Measurements from ENCODE around the gene B4GALT2.

- TF ChIP-seq, protein P1, sequence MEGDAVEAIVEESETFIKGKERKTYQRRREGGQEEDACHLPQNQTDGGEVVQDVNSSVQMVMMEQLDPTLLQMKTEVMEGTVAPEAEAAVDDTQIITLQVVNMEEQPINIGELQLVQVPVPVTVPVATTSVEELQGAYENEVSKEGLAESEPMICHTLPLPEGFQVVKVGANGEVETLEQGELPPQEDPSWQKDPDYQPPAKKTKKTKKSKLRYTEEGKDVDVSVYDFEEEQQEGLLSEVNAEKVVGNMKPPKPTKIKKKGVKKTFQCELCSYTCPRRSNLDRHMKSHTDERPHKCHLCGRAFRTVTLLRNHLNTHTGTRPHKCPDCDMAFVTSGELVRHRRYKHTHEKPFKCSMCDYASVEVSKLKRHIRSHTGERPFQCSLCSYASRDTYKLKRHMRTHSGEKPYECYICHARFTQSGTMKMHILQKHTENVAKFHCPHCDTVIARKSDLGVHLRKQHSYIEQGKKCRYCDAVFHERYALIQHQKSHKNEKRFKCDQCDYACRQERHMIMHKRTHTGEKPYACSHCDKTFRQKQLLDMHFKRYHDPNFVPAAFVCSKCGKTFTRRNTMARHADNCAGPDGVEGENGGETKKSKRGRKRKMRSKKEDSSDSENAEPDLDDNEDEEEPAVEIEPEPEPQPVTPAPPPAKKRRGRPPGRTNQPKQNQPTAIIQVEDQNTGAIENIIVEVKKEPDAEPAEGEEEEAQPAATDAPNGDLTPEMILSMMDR (IDR thresholded peaks at IDR 0.05; ENCODE audit: insufficient read depth, low read length, poor library complexity, severe bottlenecking), result no peak
- TF ChIP-seq EZH2phosphoT487 (conservative IDR thresholded peaks at IDR 0.05; ENCODE audit: low read length), result no peak
These were observed 681 bp downstream of the B4GALT2 start for GRCh38 chr1:43979528-43980254.
